HG03469 (cell line): ENCODE results near the gene NPRL2.

Experiments
- ATAC-seq: cut with Tn5 transposase; IDR thresholded peaks from one replicate; pipeline ENCODE4 v1.9.1; 2021; ENCODE audit warnings: mild to moderate bottlenecking, moderate library complexity, moderate number of reproducible peaks; ENCODE audit not compliant: unreplicated experiment

The NPRL2 gene

DNA sequence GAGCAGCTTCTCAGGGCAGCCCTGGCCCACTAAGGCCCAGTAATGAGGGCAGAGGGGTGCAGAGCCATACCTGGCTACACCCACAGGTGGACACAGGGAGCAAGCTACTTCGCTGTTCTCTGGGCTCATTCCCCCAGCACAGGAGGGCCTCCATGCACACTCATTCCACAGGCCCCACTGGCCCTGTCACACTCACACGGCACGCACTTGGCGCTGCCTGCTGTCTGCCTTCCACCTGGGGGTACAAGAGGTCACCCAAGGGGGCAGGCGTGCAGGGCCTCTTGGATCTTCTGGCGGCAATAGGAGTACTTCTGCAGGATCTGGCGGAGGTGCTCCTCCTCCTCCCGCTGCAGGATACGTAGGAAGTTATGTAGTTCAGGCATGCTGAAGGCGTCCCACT, 20.2 kb downstream of the NPRL2 start:
- ATAC-seq = no peak

- ATAC-seq = peak; percentile 52
Observed at GRCh38 chr3:50327943-50328691, 22.5 kb downstream of the NPRL2 start, which contains the start of gene TUSC2. Gene TUSC2 (minus strand): TSS chr3:50328223. CDS start chr3:50328099, 124 bp downstream.

- ATAC-seq = no peak
Observed at GRCh38 chr3:50327129-50327528, 23.4 kb downstream of the NPRL2 start.

GRCh38 chr3:50326182-50326541, 24.4 kb downstream of the NPRL2 start:
- ATAC-seq = no peak

DNA sequence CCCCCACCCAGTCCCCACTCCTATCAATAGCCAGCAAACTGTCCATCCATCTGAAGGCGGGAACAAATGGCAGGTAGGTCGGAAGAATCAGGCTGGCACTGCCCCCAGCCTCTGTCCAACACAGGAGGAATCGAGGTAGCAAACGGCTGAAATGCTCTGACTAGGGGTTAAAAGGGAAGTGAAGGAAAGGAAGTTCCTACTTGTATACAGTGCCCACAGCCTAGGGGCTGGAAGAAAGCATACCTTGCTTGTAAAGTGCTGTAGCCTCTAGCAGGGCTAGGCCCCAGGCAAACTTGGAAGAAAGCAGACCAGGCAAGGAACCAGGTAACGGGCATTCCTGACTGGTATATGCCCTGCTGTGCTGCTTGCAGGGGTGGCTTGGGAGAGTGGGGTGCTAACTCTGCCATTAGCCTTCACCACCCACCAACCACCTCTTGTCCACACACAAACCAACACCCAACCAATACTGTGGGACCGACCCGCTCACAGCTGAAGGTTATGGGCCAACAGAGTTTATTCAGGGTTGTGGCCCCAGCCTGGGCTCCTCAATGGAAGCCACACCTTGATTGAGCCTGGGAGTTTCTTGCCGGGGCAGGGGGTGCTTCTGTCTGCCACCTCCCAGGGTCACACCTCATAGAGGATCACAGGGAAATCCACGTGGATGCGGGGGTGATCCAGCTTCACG, 24.9 kb downstream of the NPRL2 start:
- no peak for ATAC-seq

GRCh38 chr3:50325113-50325480, 25.5 kb downstream of the NPRL2 start:
- no peak for ATAC-seq

- no peak for ATAC-seq
Observed at GRCh38 chr3:50324351-50325112, 26.0 kb downstream of the NPRL2 start.

GRCh38 chr3:50323614-50324199, 26.9 kb downstream of the NPRL2 start:
- no peak for ATAC-seq

DNA sequence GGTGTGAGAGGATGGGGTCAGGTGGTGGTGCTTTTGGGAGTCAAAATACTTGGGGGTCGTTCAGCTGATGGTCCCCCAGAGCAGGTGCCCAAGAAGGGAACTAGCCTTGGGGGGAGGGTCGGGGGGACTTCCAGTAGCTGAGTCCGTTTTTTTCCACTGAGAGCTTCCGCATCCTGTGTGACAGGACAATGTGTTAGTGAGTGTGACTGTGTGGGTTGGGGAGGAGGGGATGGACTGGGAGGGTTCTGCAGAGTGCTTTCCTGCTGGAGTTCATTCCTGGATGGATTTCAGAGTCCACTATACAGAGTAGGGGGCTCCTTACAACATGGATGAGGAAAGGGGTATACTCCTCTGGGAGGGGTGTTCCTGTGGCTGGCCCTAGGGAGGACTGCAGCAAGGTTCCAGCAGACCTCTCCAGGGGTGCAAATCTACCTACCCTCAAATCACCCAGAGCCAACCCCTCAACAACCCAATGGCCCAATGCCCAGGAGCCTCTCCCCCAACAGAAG, 27.4 kb downstream of the NPRL2 start:
- no peak for ATAC-seq

DNA sequence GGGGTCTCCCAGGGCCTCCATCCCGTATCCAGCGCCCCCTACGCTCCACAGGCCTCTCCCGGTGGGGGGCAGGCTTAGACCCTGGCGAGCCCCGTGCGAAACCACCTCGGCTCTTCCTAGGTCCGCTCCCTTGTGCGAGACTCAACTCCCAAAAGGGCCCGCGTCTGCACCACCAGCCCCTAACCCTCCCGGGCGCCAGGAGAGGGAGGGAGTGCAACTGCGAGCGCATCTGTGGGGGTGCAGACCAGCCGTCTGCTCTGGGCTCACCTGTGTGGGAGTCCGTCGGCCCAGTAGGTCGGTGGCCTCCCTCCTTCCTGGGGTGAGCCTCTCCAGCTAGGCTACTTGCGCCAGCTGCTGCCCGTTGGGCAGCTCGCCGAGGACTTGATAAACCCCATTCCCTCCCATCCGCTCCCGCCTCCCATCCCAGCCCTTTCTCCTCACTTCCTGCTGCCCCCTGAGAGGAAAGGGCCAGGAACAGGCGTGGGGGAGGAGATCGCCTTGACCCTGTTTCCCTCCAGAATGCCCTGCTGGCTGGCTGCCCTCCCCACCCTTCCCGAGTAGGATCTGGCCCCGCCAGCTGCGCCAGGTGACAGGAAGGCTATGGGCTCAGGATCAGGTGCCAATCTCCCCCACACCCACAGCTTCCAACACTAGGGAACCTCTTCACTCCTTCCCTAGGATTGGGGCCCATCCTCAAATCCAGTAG, 28.0 kb downstream of the NPRL2 start, which contains the start of gene HYAL2:
TSS of gene HYAL2 (minus strand) at position 360 of the 706 bp plus-strand sequence. CDS start 2,256 bp downstream, outside the sequence.
- ATAC-seq = no peak

DNA sequence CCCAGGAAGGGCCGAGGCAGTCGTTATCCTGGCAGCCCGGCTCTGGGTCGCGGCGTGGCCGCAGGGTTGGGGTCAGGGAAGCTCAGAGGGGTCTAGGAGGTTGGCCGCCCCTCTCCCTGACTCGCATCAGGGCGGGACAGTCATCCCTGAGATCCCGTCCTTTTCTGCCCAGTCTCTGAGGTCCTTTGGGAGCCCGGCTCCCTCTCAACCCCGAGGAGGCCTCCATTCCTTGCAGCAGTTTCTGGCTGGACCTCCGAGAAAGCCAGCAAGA, 28.5 kb downstream of the NPRL2 start:
- ATAC-seq = no peak

- peak; percentile 41 for ATAC-seq
Observed at GRCh38 chr3:50321336-50322114, 29.1 kb downstream of the NPRL2 start.

- ATAC-seq = peak; percentile 23
Observed at GRCh38 chr3:50320853-50321335, 29.7 kb downstream of the NPRL2 start.

- ATAC-seq = no peak
Observed at GRCh38 chr3:50319894-50320625, 30.5 kb downstream of the NPRL2 start.

DNA sequence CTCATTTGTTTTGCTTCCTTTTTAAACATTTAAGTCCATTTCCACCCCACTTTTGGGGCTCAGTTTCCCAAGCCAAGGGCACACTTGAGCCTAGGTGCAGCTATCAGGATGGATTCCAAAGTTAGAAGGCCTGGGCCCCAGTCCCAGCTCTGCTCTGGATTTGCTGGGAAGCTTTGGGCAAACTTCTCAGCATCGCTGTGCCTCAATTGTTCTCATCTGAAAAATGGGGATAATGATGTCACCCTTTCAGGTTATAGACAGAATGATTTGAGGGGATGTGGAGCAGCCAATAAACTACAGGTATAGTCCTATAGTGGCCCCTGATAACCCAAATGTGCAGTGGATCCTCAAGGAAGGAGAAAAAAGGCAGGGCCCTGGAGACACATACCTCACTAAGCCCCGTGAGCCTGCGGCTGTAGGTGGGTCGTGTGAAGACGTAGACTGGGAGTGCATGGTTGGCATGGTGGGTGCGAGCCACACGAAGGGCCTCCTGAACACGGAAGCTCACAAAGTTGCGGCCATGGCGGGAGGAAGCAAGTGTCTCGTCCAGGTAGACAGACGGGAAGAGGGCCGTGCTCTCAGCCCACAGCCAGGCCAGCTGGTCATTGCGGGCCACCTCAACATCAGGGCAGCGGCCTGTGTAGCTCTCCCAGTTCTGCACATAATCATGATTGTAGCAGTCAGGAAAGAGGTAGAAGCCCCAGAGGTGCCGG, 31.2 kb downstream of the NPRL2 start:
- ATAC-seq = no peak

DNA sequence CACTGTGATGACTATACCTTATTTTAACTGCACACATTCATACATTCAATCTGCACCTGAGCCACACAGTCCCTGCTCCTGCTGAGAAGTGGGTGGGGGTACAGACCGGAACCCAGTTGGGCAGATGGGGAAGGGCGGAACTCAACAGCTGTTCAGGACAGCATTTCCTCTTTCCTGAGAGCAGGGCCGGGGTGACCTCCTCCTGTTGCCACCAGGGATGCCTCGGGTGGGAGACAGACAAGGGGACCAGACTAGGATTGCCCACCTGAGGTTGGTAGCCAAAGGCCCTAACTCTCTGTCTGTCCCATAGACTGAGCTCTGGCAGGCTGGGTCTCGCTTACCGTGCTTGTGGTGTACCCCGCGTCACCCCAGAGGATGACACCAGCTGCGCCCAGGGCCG, 32.0 kb downstream of the NPRL2 start:
- ATAC-seq = no peak

DNA sequence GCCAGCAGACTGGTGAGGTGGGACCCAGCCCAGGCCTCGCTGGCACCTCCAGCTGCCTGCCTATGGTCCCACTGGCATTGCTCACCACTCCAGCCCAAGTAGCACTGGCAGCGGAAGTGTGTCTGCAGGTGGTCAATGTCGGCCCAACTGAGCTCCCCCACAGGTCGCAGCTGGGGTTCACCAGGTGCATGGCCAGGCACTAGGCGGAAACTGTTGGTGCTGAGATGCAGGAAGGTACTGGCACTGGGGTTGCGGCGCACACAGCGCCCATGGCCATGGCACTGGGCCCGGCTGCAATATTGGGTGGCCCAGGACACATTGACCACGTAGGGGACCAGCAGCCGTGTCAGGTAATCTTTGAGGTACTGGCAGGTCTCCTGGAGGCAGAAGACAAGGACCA, 32.4 kb downstream of the NPRL2 start:
- no peak for ATAC-seq

- no peak for ATAC-seq
Observed at GRCh38 chr3:50317300-50317699, 33.3 kb downstream of the NPRL2 start.
